ENCODE data around the gene ABCA9. TPM values are rescaled to one million over a fixed set of nuclear protein-coding genes. Genes with fewer than 3 reads are reported as not detected.

Gene ABCA9
- total RNA-seq, 1 experiment from 2014 or later, result not detected

- TF ChIP-seq ERG (CRISPR knock-in tag; IDR thresholded peaks at IDR 0.05) (no peak), MYBL2 (CRISPR knock-in tag; IDR thresholded peaks at IDR 0.05) (no peak), SMAD3 (CRISPR knock-in tag; IDR thresholded peaks at IDR 0.05; ENCODE audit: borderline replicate concordance) (no peak), IRF1 (CRISPR knock-in tag; IDR thresholded peaks at IDR 0.05) (no peak), NR2C2 (CRISPR knock-in tag; IDR thresholded peaks at IDR 0.05) (no peak), ZNF423 (CRISPR knock-in tag; IDR thresholded peaks at IDR 0.05) (no peak), ZNF263 (CRISPR knock-in tag; IDR thresholded peaks at IDR 0.05; ENCODE audit: low read depth) (no peak), TCF7 (CRISPR knock-in tag; IDR thresholded peaks at IDR 0.05; ENCODE audit: low read depth) (no peak), ZNF138 (CRISPR knock-in tag; conservative IDR thresholded peaks at IDR 0.05) (no peak), ZBTB43 (CRISPR knock-in tag; IDR thresholded peaks at IDR 0.05) (no peak), CDX4 (CRISPR knock-in tag; IDR thresholded peaks at IDR 0.05; ENCODE audit: borderline replicate concordance) (no peak), FOXP1 (CRISPR knock-in tag; IDR thresholded peaks at IDR 0.05; ENCODE audit: borderline replicate concordance) (no peak)
These were observed 33.3 kb upstream of the ABCA9 start (continued) for GRCh38 chr17:69093995-69094394.

- ChIA-PET CTCF (interaction anchor here (1.0 kb wide), 1 partner anchor 8 kb away, joined by 3 read pairs; no protein-coding TSS in a partner anchor), POLR2A (no interaction called here)
- ATAC-seq (no peak), DNase-seq (ENCODE audit: low spot score) (no peak)
- no peaks in the 10 kb centered on the region for H3K36me3 Mint-ChIP-seq
- no peak overlapping the region for H3K27ac Mint-ChIP-seq
- TF ChIP-seq KAT7 (CRISPR knock-in tag; IDR thresholded peaks at IDR 0.05; ENCODE audit: borderline replicate concordance), result no peak
- H3K4me1 Mint-ChIP-seq, result peaks cover 6% of the 10 kb centered on the region
- no peaks in the 10 kb centered on the region for H3K9me3 Mint-ChIP-seq
- H3K4me3 Mint-ChIP-seq, result no peak overlapping the region
- no peaks in the 10 kb centered on the region for H3K27me3 Mint-ChIP-seq (ENCODE audit: low read depth)
These were observed 32.6 kb upstream of the ABCA9 start for GRCh38 chr17:69093279-69093789.

- H3K4me3 Mint-ChIP-seq, result no peak overlapping the region
- ChIA-PET CTCF (no interaction called here), POLR2A (no interaction called here)
- ATAC-seq (no peak), DNase-seq (ENCODE audit: low spot score) (no peak)
- H3K36me3 Mint-ChIP-seq, result no peaks in the 10 kb centered on the region
- H3K27ac Mint-ChIP-seq, result no peak overlapping the region
- H3K4me1 Mint-ChIP-seq, result no peaks in the 10 kb centered on the region
- H3K27me3 Mint-ChIP-seq (ENCODE audit: low read depth), result no peaks in the 10 kb centered on the region
- no peaks in the 10 kb centered on the region for H3K9me3 Mint-ChIP-seq
- TF ChIP-seq ZNF416 (CRISPR knock-in tag; IDR thresholded peaks at IDR 0.05) (no peak), PRDM15 (CRISPR knock-in tag; IDR thresholded peaks at IDR 0.05) (no peak), ETV6 (CRISPR knock-in tag; IDR thresholded peaks at IDR 0.05) (no peak), E2F1 (CRISPR knock-in tag; IDR thresholded peaks at IDR 0.05) (no peak), USF2 (CRISPR knock-in tag; IDR thresholded peaks at IDR 0.05) (no peak), ZBTB21 (CRISPR knock-in tag; IDR thresholded peaks at IDR 0.05; ENCODE audit: borderline replicate concordance) (no peak), ZNF232 (CRISPR knock-in tag; IDR thresholded peaks at IDR 0.05) (no peak), JUN (CRISPR knock-in tag; IDR thresholded peaks at IDR 0.05) (no peak), ATF2 (CRISPR knock-in tag; IDR thresholded peaks at IDR 0.05; ENCODE audit: borderline replicate concordance, low read depth) (no peak), TCF7 (CRISPR knock-in tag; IDR thresholded peaks at IDR 0.05; ENCODE audit: low read depth) (no peak), OVOL2 (CRISPR knock-in tag; IDR thresholded peaks at IDR 0.05; ENCODE audit: borderline replicate concordance) (no peak), HMGA2 (CRISPR knock-in tag; IDR thresholded peaks at IDR 0.05) (no peak)
These were observed 29.6 kb upstream of the ABCA9 start for GRCh38 chr17:69090365-69090764.
